Activated CD4-positive, alpha-beta T cell treated with anti-CD3 and anti-CD28 coated beads, Interleukin-10, Interleukin-2, amounts not matched to agents 100 ng/mL and 50 ng/mL, durations not matched to agents 16 hours and 8 hours (primary cell): ENCODE measurements around the gene CYP27B1.

Experiments
- DNase-seq: peaks from one replicate; pipeline ENCODE4 v3.0.0-alpha.2; 2020

CYP27B1 gene

GRCh38 chr12:57766464-57767304 is at the start of gene CYP27B1:
TSS of gene CYP27B1 (minus strand) at chr12:57767078. CDS start at chr12:57767041, 37 bp downstream.
- no peak for DNase-seq

- no peak for DNase-seq
Observed at GRCh38 chr12:57816001-57816854, 49.4 kb upstream of the CYP27B1 start.

GRCh38 chr12:57815177-57816000 is 48.5 kb upstream of the CYP27B1 start:
- no peak for DNase-seq

- DNase-seq = no peak
Observed at GRCh38 chr12:57813971-57814772, 47.3 kb upstream of the CYP27B1 start.

- no peak for DNase-seq
Observed at GRCh38 chr12:57813111-57813970, 46.5 kb upstream of the CYP27B1 start.

- no peak for DNase-seq
Observed at GRCh38 chr12:57811028-57811755, 44.3 kb upstream of the CYP27B1 start.

GRCh38 chr12:57810450-57810849 is 43.6 kb upstream of the CYP27B1 start:
- DNase-seq = no peak

- DNase-seq = no peak
Observed at GRCh38 chr12:57809425-57809824, 42.5 kb upstream of the CYP27B1 start.

GRCh38 chr12:57808351-57808750 is 41.5 kb upstream of the CYP27B1 start:
- no peak for DNase-seq

- no peak for DNase-seq
Observed at GRCh38 chr12:57807285-57807684, 40.4 kb upstream of the CYP27B1 start.

- no peak for DNase-seq
Observed at GRCh38 chr12:57806677-57807076, 39.8 kb upstream of the CYP27B1 start.

- peak; percentile 26 for DNase-seq
Observed at GRCh38 chr12:57803319-57803893, 36.5 kb upstream of the CYP27B1 start.

GRCh38 chr12:57802607-57803006 is 35.7 kb upstream of the CYP27B1 start:
- no peak for DNase-seq

GRCh38 chr12:57800965-57801364 is 34.1 kb upstream of the CYP27B1 start:
- no peak for DNase-seq

GRCh38 chr12:57797933-57798332 is 31.1 kb upstream of the CYP27B1 start:
- DNase-seq = no peak

GRCh38 chr12:57796996-57797395 is 30.1 kb upstream of the CYP27B1 start:
- DNase-seq = no peak

- DNase-seq = no peak
Observed at GRCh38 chr12:57795354-57795753, 28.5 kb upstream of the CYP27B1 start.

GRCh38 chr12:57793920-57794319 is 27.0 kb upstream of the CYP27B1 start:
- DNase-seq = no peak

- no peak for DNase-seq
Observed at GRCh38 chr12:57783861-57784260, 17.0 kb upstream of the CYP27B1 start.

GRCh38 chr12:57783466-57783801 is 16.6 kb upstream of the CYP27B1 start:
- no peak for DNase-seq
